Karpas-422 (cell line): Measurements from ENCODE around the gene GPR15LG. TPM values are rescaled to one million over a fixed set of nuclear protein-coding genes. Genes with fewer than 3 reads are reported as not detected.
"Not testable (repeated sequence)": the region's sequence is repeated elsewhere in the genome, so short reads cannot be mapped to it uniquely, and the experiment has no call there.

Experiments used
- DNase-seq: peaks from one replicate; pipeline ENCODE4 v3.0.0-alpha.2; 2015
- H2AFZ ChIP-seq: fragments of 200-600 bp; sonication (generic); 2 replicates; pipeline ENCODE4 v1.6.1; 2014; ENCODE audit warnings: antibody characterized with exemption, low read length, mixed read lengths
- H3K27ac ChIP-seq: fragments of 200-600 bp; sonication (generic); 2 replicates; pipeline ENCODE4 v1.5.1; 2014; ENCODE audit warnings: mild to moderate bottlenecking, low read length, moderate library complexity
- H3K27me3 ChIP-seq: fragments of 200-600 bp; sonication (generic); 2 replicates; pipeline ENCODE4 v1.6.1; 2014; ENCODE audit warnings: low read length, mixed read lengths
- H3K36me3 ChIP-seq: fragments of 200-600 bp; sonication (generic); 2 replicates; pipeline ENCODE4 v1.6.1; 2014; ENCODE audit warnings: low read length, mixed read lengths; ENCODE audit not compliant: insufficient read depth
- H3K4me1 ChIP-seq: fragments of 200-600 bp; sonication (generic); 2 replicates; pipeline ENCODE4 v1.6.1; 2014; ENCODE audit warnings: mild to moderate bottlenecking, low read length, mixed read lengths
- H3K4me2 ChIP-seq: fragments of 200-600 bp; sonication (generic); 2 replicates; pipeline ENCODE4 v1.6.1; 2014; ENCODE audit warnings: low read length, low read depth, mild to moderate bottlenecking; ENCODE audit not compliant: poor library complexity, severe bottlenecking
- H3K4me3 ChIP-seq: fragments of 200-600 bp; sonication (generic); 2 replicates; pipeline ENCODE4 v1.5.1; 2014; ENCODE audit warnings: mild to moderate bottlenecking, antibody characterized with exemption, low read length, mixed read lengths
- H3K79me2 ChIP-seq: fragments of 200-600 bp; sonication (generic); 2 replicates; pipeline ENCODE4 v1.6.1; 2014; ENCODE audit warnings: mild to moderate bottlenecking, low read length, mixed read lengths
- H3K9ac ChIP-seq: fragments of 200-600 bp; sonication (generic); 2 replicates; pipeline ENCODE4 v1.6.0; 2014; ENCODE audit warnings: low read length
- H3K9me2 ChIP-seq: fragments of 200-600 bp; sonication (generic), shearing (Covaris generic); replicated peaks from 2 replicates; pipeline ENCODE4 v1.6.0; 2014; ENCODE audit warnings: mild to moderate bottlenecking, low read length, moderate library complexity; ENCODE audit not compliant: insufficient read depth
- H3K9me3 ChIP-seq: fragments of 300-700, 200-600 bp; sonication (generic); 2 replicates; pipeline ENCODE4 v1.6.1; 2014; ENCODE audit warnings: low read length, mixed read lengths
- H4K20me1 ChIP-seq: fragments of 200-600 bp; sonication (generic); 2 replicates; pipeline ENCODE4 v1.6.1; 2014; ENCODE audit warnings: mild to moderate bottlenecking, antibody characterized with exemption, low read length, low read depth; ENCODE audit not compliant: insufficient read depth
- total RNA-seq: library from RNA; depleted of rRNA; stranded (reverse); fragments of >200 nt; shearing (Covaris generic); gene quantifications from 2 replicates; pipeline ENCODE4 v1.2.3, GENCODE V29; 2014; ENCODE audit warnings: low replicate concordance

The GPR15LG gene
- total RNA-seq, 1 experiment from 2014 or later = not detected

DNA sequence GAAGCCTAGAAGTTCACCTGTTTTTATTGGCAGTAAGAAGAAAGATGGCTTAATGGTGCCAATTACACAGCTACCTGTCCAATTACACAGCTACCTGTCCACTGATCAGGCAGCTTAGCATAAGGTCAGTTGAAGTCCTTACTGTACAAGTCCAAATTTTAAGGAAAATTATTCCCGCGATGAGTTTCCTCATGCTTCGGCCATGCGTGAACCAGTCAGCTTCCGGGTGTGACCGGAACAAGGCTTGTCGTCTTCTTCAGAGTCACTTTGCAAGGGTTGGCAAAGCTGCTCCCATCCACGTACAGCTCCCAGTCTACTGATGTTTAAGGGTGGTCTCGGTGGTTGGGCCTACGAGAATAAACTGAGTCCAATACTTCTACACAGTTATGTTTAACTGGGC is 5.2 kb upstream of the GPR15LG start:
- H3K4me2 ChIP-seq, H2AFZ ChIP-seq, H3K9me3 ChIP-seq, H4K20me1 ChIP-seq, H3K4me1 ChIP-seq, H3K9me2 ChIP-seq, H3K27ac ChIP-seq, H3K4me3 ChIP-seq, H3K79me2 ChIP-seq, H3K27me3 ChIP-seq, H3K9ac ChIP-seq, DNase-seq, H3K36me3 ChIP-seq: not testable (repeated sequence)

- not testable (repeated sequence) for H3K27ac ChIP-seq, H3K9me2 ChIP-seq, H3K9ac ChIP-seq, H2AFZ ChIP-seq, H3K4me1 ChIP-seq, DNase-seq, H4K20me1 ChIP-seq, H3K9me3 ChIP-seq, H3K4me3 ChIP-seq, H3K4me2 ChIP-seq, H3K79me2 ChIP-seq, H3K27me3 ChIP-seq, H3K36me3 ChIP-seq
Observed at GRCh38 chr10:84171237-84171636, 2.4 kb upstream of the GPR15LG start.

GRCh38 chr10:84171700-84172466 is 1.7 kb upstream of the GPR15LG start:
- not testable (repeated sequence) for H3K9me3 ChIP-seq, H3K9me2 ChIP-seq, DNase-seq, H3K36me3 ChIP-seq, H2AFZ ChIP-seq, H3K4me2 ChIP-seq, H3K27me3 ChIP-seq, H4K20me1 ChIP-seq, H3K4me1 ChIP-seq, H3K79me2 ChIP-seq, H3K27ac ChIP-seq, H3K9ac ChIP-seq, H3K4me3 ChIP-seq

- Histone ChIP-seq H3K36me3 (no peaks in the 10 kb centered on the region), H3K27me3 (no peaks in the 10 kb centered on the region), H3K9ac (no peak overlapping the region), H3K79me2 (no peaks in the 10 kb centered on the region), H3K4me3 (no peak overlapping the region), H4K20me1 (no peaks in the 10 kb centered on the region), H3K4me2 (no peak overlapping the region), H2AFZ (no peak overlapping the region), H3K4me1 (no peaks in the 10 kb centered on the region), H3K27ac (no peak overlapping the region), H3K9me2 (no peaks in the 10 kb centered on the region), H3K9me3 (no peaks in the 10 kb centered on the region)
- DNase-seq = no peak
Observed at GRCh38 chr10:84172467-84173356, 889 bp upstream of the GPR15LG start.

DNA sequence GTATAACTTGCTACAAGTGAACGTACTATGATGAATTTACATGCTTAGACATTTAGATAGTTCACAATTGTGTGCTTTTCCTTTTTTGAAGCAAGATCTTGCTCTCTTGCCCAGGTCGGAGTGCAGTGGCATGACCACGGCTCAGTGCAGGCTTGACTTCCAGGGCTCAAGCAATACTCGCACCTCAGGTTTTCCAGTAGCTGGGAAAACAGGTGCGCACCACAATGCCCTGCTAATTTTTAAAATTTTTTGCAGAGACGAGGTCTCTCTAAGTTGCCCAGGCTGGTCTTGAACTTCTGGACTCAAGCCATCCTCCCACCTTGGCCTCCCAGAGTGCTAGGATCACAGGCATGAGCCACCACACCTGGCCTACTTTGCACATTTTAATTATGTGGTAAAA is 1.8 kb downstream of the GPR15LG start:
- Histone ChIP-seq H3K9ac (no peak overlapping the region), H3K27ac (no peak overlapping the region), H3K4me1 (peaks cover 9% of the 10 kb centered on the region), H2AFZ (no peak overlapping the region), H4K20me1 (no peaks in the 10 kb centered on the region), H3K4me2 (no peak overlapping the region), H3K36me3 (no peaks in the 10 kb centered on the region), H3K79me2 (no peaks in the 10 kb centered on the region), H3K9me3 (no peaks in the 10 kb centered on the region), H3K27me3 (no peaks in the 10 kb centered on the region), H3K9me2 (no peaks in the 10 kb centered on the region), H3K4me3 (no peak overlapping the region)
- DNase-seq = no peak

- no peak overlapping the region for H2AFZ ChIP-seq
- DNase-seq = no peak
- H3K4me1 ChIP-seq = peaks cover 9% of the 10 kb centered on the region
- no peaks in the 10 kb centered on the region for H3K27me3 ChIP-seq
- H3K36me3 ChIP-seq = no peaks in the 10 kb centered on the region
- H3K27ac ChIP-seq = no peak overlapping the region
- no peak overlapping the region for H3K9ac ChIP-seq
- no peaks in the 10 kb centered on the region for H4K20me1 ChIP-seq
- H3K79me2 ChIP-seq = no peaks in the 10 kb centered on the region
- no peaks in the 10 kb centered on the region for H3K9me2 ChIP-seq
- H3K4me2 ChIP-seq = no peak overlapping the region
- no peaks in the 10 kb centered on the region for H3K9me3 ChIP-seq
- H3K4me3 ChIP-seq = no peak overlapping the region
Observed at GRCh38 chr10:84176351-84176750, 2.8 kb downstream of the GPR15LG start.

DNA sequence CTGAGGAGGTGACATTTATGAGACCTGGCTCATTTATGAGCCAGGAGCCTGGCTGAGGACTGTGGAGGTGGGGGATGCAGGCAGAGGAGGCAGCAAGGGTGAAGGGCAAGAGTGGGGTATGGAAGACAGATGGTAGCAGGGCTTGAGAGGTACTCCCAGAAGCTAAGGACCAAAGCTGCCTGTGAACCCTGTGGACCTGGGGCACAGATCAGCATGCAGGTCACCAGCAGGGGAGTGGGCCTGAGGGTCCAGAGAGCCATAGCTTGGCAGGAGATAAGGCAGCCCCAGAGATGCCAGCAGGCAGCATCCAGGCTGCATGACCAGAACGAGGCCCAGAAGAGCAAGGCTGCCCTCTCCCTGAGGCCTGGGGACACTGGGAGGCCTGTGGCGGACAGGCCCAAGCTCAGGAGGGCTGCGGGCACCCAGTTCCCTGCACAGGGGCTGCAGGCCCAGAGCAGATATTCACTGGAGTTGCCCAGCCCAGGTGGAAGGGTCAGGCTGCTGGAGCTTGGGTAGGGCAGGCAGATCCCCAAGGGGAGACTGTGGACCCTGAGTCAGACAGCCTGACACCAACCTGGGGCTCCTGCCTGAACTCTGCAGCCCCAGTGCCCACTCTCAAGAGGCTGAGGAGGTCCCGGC is 3.4 kb downstream of the GPR15LG start:
- Histone ChIP-seq H3K27me3 (no peaks in the 10 kb centered on the region), H3K9me2 (no peaks in the 10 kb centered on the region), H3K4me3 (no peak overlapping the region), H2AFZ (no peak overlapping the region), H3K27ac (no peak overlapping the region), H4K20me1 (no peaks in the 10 kb centered on the region), H3K9ac (no peak overlapping the region), H3K79me2 (no peaks in the 10 kb centered on the region), H3K4me1 (peaks cover 9% of the 10 kb centered on the region), H3K4me2 (no peak overlapping the region), H3K9me3 (no peaks in the 10 kb centered on the region), H3K36me3 (no peaks in the 10 kb centered on the region)
- DNase-seq = no peak

- no peaks in the 10 kb centered on the region for H4K20me1 ChIP-seq
- H3K27me3 ChIP-seq = no peaks in the 10 kb centered on the region
- no peak overlapping the region for H3K27ac ChIP-seq
- no peak overlapping the region for H3K9ac ChIP-seq
- H3K4me1 ChIP-seq = peaks cover 9% of the 10 kb centered on the region
- H3K9me3 ChIP-seq = no peaks in the 10 kb centered on the region
- no peak overlapping the region for H3K4me3 ChIP-seq
- no peaks in the 10 kb centered on the region for H3K79me2 ChIP-seq
- no peak overlapping the region for H2AFZ ChIP-seq
- H3K4me2 ChIP-seq = no peak overlapping the region
- H3K36me3 ChIP-seq = no peaks in the 10 kb centered on the region
- no peak for DNase-seq
- no peaks in the 10 kb centered on the region for H3K9me2 ChIP-seq
Observed at GRCh38 chr10:84177541-84178141, 4.0 kb downstream of the GPR15LG start.
